ENCODE measurements around the gene CAMK2B.

CAMK2B gene

GRCh38 chr7:44285561-44285960 is 39.8 kb downstream of the CAMK2B start:
- no peak for DNase-seq

- DNase-seq = no peak
Observed at GRCh38 chr7:44284881-44285541, 40.4 kb downstream of the CAMK2B start.

- DNase-seq = no peak
Observed at GRCh38 chr7:44284216-44284615, 41.2 kb downstream of the CAMK2B start.

GRCh38 chr7:44283381-44284211 is 41.8 kb downstream of the CAMK2B start:
- no peak for DNase-seq

- DNase-seq = no peak
Observed at GRCh38 chr7:44282601-44283171, 42.7 kb downstream of the CAMK2B start.

- no peak for DNase-seq
Observed at GRCh38 chr7:44281811-44282600, 43.4 kb downstream of the CAMK2B start.

- no peak for DNase-seq
Observed at GRCh38 chr7:44280993-44281721, 44.2 kb downstream of the CAMK2B start.

- no peak for DNase-seq
Observed at GRCh38 chr7:44280636-44280992, 44.8 kb downstream of the CAMK2B start.

GRCh38 chr7:44279731-44280505 is 45.5 kb downstream of the CAMK2B start:
- DNase-seq = no peak

- no peak for DNase-seq
Observed at GRCh38 chr7:44279286-44279685, 46.1 kb downstream of the CAMK2B start.

- DNase-seq = no peak
Observed at GRCh38 chr7:44278451-44279161, 46.8 kb downstream of the CAMK2B start.

GRCh38 chr7:44277851-44278250 is 47.5 kb downstream of the CAMK2B start:
- DNase-seq = no peak

GRCh38 chr7:44277391-44277790 is 48.0 kb downstream of the CAMK2B start:
- DNase-seq = no peak

GRCh38 chr7:44276571-44277221 is 48.7 kb downstream of the CAMK2B start:
- no peak for DNase-seq

- DNase-seq = no peak
Observed at GRCh38 chr7:44275957-44276570, 49.3 kb downstream of the CAMK2B start.

GRCh38 chr7:44275146-44275545 is 50.2 kb downstream of the CAMK2B start:
- DNase-seq = no peak

- DNase-seq = no peak
Observed at GRCh38 chr7:44274623-44274975, 50.8 kb downstream of the CAMK2B start.

GRCh38 chr7:44273681-44274622 is 51.4 kb downstream of the CAMK2B start:
- DNase-seq = no peak

- DNase-seq = no peak
Observed at GRCh38 chr7:44272981-44273380, 52.4 kb downstream of the CAMK2B start.
